ENCODE measurements around the gene DDX31. TPM values are rescaled to one million over a fixed set of nuclear protein-coding genes. Genes with fewer than 3 reads are reported as not detected.
"Not testable (repeated sequence)": the region's sequence is repeated elsewhere in the genome, so short reads cannot be mapped to it uniquely, and the experiment has no call there.

DDX31 gene
- total RNA-seq, 1 donor from 2014 or later = 25.8 TPM

GRCh38 chr9:132579427-132579798 is 90.4 kb downstream of the DDX31 start:
- DNase-seq (ENCODE audit: low spot score) = no peak

GRCh38 chr9:132578367-132578932 is 91.3 kb downstream of the DDX31 start:
- DNase-seq (ENCODE audit: low spot score) = no peak

DNA sequence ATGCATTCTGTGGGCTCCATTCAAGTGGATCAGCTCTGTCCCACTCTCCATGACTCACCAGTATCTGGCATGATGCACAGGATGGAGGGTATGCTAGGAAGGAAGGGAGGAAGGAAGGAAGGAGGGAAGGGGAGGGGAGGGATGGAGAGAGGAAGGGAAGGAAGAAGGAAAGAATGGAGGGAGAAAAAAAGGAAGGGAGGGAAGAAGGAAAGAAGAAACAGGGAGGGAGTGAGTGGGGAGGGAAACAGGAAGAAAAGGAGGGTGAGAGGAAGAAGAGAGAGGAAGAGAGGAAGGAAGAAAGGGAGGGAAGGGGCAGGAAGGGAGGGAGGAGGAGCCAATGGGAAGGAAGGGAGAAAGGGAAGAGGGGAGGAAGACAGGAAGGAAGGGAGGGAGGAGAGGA is 92.7 kb downstream of the DDX31 start:
- no peak for DNase-seq (ENCODE audit: low spot score)

- DNase-seq (ENCODE audit: low spot score) = no peak
Measured at GRCh38 chr9:132575811-132576210, 94.0 kb downstream of the DDX31 start.

- DNase-seq (ENCODE audit: low spot score) = peak; percentile 83
Measured at GRCh38 chr9:132575005-132575609, 94.7 kb downstream of the DDX31 start.

DNA sequence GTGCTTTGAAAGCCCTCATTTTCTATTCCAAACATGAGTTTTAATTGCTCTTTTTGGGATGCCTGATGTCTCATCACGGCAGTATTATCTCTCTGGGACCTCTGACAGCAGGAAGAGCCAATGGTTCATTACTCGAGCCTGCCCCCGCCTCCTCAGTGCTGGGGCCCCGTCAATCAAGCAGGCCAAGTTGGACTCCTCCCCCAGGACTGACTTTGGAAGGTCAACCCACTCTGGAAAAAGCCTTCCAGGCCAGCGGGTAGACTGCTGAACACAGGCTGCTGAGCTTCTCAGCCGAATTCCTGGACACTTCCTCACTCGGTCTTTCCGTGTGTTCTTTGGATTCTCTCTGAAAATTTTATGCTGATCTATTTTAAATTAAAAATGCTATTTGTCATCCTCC is 96.9 kb downstream of the DDX31 start:
- DNase-seq (ENCODE audit: low spot score) = no peak

DNA sequence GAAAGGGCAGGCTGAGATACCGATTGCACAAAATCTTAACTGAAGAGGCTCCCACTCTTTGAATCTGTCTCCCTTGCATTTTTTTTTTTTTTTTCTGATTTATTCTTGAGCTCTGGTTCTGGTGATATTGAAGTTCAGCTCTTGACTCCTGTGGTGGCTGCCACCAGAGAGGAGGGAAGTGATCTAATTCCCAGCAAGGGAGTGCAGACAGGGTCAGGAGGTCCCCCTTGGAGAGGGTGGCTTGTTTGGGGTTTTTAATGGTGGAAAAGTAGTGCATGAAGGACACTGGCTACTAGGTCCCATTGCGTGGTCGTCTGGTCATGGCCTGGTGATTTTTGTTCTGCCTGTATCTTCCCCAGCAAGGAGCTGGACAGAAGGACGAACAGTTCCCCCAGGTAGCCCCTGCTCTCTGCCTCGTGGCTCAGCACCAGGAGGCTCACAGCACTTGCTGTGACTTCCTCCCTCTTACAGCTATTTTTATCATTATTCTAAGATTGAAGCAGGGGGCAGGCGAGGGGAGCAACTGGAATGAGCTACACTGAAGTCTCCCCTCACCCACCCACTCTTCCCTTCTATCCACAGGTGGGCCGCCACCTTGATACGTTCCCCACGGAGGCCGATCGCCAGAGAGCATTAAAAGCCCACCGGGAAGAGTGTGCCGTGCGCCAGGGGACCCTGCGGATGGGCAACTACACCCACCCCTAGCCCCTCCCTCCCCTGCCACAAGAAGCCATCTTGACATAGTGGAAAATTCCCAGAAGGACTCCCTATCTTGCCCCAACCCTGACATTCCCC is 97.8 kb downstream of the DDX31 start:
- DNase-seq (ENCODE audit: low spot score) = no peak

DNA sequence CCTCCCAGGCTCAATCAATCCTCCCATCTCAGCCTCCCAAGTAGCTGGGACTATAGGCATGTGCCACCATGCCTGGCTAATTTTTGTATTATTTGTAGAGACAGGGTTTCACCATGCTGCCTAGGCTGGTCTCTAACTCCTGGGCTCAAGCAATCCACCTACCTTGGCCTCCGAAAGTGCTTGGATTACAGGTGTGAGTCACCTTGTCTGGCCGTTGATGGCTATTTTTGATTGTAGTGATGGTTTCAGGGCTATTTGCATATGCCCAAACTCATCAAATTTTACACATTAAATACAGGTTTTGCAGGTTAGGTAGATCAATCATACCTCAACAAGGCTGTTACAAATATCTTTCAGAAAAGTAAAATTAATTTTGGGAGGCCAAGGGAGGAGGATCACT is 101.0 kb downstream of the DDX31 start:
- not testable (repeated sequence) for DNase-seq (ENCODE audit: low spot score)

DNA sequence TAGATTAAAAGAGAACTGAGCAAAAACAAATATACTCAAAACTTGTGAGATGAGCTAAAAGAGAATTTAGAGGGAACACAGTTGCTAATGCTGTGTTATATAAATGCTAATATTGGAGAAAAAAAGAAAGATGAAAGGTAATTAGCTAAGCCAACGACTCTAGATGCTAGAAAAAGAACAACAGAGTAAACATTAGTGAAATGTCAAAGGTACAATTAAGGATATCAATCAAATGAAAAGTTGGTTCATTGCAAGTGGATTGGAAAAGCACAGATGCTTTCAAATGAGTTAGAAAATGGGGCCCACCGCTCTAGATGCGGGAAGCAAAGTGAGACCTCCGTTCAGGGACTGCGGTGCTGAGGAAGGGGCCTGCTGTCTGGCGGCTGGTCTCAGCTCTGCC is 105.3 kb downstream of the DDX31 start:
- no peak for DNase-seq (ENCODE audit: low spot score)

- DNase-seq (ENCODE audit: low spot score) = no peak
Measured at GRCh38 chr9:132562306-132562573, 107.5 kb downstream of the DDX31 start.

GRCh38 chr9:132560616-132561202 is 109.1 kb downstream of the DDX31 start:
- no peak for DNase-seq (ENCODE audit: low spot score)

- DNase-seq (ENCODE audit: low spot score) = no peak
Measured at GRCh38 chr9:132559711-132560110, 110.1 kb downstream of the DDX31 start.

DNA sequence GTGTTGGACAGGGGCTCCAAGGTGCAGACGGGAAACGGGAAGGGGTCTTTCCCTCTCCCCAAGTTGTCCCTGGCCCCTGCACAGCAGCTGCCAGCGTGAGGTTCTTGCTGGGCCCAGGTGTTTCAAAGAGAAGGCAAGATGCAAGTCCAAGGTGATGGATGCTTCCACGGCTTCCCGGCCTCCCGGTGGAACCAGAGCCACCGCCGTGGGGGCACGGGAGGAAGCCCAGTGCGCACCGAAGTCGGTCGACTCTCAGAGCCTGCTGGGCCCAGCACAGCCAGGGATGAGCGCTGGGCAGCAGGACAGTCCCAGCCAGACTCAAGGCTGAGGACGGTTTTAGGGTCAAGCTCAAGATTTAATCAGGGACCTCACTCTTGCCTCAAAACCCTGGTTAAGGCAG is 112.6 kb downstream of the DDX31 start:
- DNase-seq (ENCODE audit: low spot score) = no peak

GRCh38 chr9:132556714-132557113 is 113.1 kb downstream of the DDX31 start:
- DNase-seq (ENCODE audit: low spot score) = no peak

- no peak for DNase-seq (ENCODE audit: low spot score)
Measured at GRCh38 chr9:132556235-132556634, 113.5 kb downstream of the DDX31 start.

DNA sequence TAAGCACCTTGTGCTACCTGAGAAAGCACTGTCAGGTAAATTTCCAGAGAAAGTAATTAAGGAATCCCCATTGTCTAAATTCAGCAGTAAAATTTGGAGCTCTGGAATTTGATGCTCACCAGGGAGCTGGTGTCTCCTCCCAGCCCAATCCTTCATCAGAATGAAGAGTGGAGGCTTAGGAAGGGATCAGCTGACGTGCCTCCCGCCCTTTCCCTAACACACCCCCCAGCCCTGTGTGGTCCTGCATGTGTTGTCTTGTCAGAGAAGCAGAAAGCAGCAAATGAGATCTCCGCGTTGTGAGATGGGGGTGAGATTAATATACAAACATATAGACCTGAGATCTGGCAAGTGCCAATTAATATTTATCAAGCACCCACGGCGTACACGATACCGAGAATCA is 114.3 kb downstream of the DDX31 start:
- DNase-seq (ENCODE audit: low spot score) = no peak

GRCh38 chr9:132554755-132555154 is 115.0 kb downstream of the DDX31 start:
- DNase-seq (ENCODE audit: low spot score) = no peak

DNA sequence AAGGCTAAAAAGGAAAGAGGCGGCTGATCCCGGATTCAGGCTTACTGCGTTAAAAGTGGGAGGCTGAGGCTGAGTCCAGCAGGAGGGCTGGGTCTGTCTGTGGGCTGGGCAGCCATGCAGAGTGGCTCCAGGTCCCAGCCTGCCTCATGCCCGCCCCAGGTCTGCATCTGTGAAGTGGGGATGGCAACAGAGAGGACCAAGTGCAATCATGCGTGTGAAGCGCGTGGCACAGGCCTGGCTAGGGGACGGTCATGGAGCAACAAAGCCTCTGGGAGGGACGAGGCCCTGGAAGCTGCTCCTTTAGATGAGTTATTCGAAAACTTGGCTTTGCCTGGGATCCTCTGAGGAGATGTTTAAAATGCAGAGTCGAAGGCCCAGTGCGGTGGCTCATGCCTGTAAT is 117.7 kb downstream of the DDX31 start:
- DNase-seq (ENCODE audit: low spot score) = no peak

DNA sequence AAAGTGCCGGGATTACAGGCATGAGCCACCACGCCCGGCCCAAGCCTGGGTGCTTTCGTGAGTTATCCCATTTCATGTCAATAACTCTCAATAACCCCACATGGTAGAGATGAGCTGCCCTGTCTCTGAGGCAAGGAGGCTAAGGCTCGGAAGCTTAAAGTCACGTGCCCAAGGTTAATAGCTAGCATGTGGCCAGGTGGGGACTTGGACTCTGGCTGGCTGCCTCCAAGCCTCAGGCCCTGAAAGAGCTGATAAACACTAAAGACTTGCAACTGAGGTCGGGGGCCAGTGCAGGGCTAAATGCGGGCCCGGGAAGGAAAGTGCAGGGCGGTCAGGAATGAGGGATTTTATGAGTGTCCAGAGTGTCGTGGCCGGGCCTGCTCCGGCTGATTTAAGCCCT is 118.2 kb downstream of the DDX31 start:
- DNase-seq (ENCODE audit: low spot score) = no peak

GRCh38 chr9:132548751-132549640 is 120.8 kb downstream of the DDX31 start:
- DNase-seq (ENCODE audit: low spot score) = no peak

DNA sequence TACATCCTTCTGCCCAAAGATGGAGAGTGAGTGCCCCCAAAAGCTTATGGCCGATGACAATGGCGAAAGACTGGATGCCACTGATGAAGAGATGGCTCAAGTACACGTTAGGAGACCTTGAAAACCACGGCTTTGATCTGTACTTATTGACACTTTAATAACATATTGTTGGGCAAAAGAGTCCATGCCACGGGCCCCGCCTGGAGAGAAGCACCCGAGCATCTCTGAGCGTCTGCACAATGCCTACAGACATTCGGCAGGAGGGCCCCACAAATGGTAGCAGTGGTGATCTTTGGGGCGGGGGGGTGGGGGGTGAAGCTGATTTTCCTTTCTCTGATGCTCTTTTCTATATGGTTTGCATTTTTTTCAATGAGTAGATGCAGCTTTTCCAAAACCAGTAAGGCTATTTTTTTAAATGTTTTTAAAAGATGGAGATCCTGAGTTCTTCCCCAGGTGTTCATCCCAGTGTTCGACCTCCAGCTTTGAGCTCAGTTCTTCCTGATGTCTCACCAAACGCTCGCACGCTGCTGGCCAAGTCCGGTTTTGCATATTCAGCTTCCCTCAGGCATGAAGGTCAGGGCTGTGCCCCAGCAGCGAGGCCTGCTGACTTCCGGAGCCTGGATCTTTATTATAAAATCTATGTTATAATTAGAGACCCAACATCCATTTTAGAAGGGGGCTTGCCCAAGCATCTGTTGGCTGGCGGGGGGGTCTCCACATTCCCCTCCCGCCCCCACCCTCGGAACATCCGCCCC is 121.6 kb downstream of the DDX31 start:
- DNase-seq (ENCODE audit: low spot score) = no peak
